Measurements from ENCODE around the gene PSMD6. TPM values are rescaled to one million over a fixed set of nuclear protein-coding genes. Genes with fewer than 3 reads are reported as not detected.

Gene PSMD6
- total and polyA plus RNA-seq, 9 of the 15 experiments (the other 6 are each of a cell fraction or from before 2014, with no cell fraction given) = 78.2 to 133 (median 113) TPM

GRCh38 chr3:63963496-63963895 is 59.8 kb downstream of the PSMD6 start (continued):
- TF ChIP-seq MGA (IDR thresholded peaks at IDR 0.05) (no peak), SLC30A9 (CRISPR knock-in tag; IDR thresholded peaks at IDR 0.05) (no peak), ZNF583 (CRISPR knock-in tag; IDR thresholded peaks at IDR 0.05) (no peak), ZNF609 (CRISPR knock-in tag; IDR thresholded peaks at IDR 0.05; ENCODE audit: borderline replicate concordance) (no peak), ESRRA (IDR thresholded peaks at IDR 0.05; ENCODE audit: borderline replicate concordance, low read depth) (no peak), NUFIP1 (IDR thresholded peaks at IDR 0.05; ENCODE audit: partially characterized antibody) (no peak), CLOCK (CRISPR knock-in tag; IDR thresholded peaks at IDR 0.05; ENCODE audit: borderline replicate concordance) (no peak)

All from K562 (cell line).